HT1080 (cell line): ENCODE measurements around the gene HAAO. TPM values are rescaled to one million over a fixed set of nuclear protein-coding genes. Genes with fewer than 3 reads are reported as not detected.
"Not testable (repeated sequence)": the region's sequence is repeated elsewhere in the genome, so short reads cannot be mapped to it uniquely, and the experiment has no call there.

Experiments
- DNase-seq: peaks from one replicate; pipeline ENCODE4 v3.0.0-alpha.2; 2015; ENCODE audit warnings: low read depth
- polyA plus RNA-seq, 2 experiments: library from polyadenylated mRNA; depleted of rRNA; stranded (reverse); fragments of >200 nt; gene quantifications; 2 replicates each; pipeline ENCODE4 v1.2.3, GENCODE V29; 2015
- total RNA-seq: library from RNA; depleted of rRNA; stranded (reverse); fragments of >200 nt; shearing (Covaris generic); gene quantifications from 2 replicates; pipeline ENCODE4 v1.2.3, GENCODE V29; 2014; rRNA removed

Gene HAAO
- not detected in 2 replicates for total RNA-seq
- polyA plus RNA-seq (2015; cell fraction: cytosol; rRNA removed), result not detected in 2 replicates
- polyA plus RNA-seq (2015; cell fraction: nucleus; rRNA removed), result not detected in 2 replicates

DNA sequence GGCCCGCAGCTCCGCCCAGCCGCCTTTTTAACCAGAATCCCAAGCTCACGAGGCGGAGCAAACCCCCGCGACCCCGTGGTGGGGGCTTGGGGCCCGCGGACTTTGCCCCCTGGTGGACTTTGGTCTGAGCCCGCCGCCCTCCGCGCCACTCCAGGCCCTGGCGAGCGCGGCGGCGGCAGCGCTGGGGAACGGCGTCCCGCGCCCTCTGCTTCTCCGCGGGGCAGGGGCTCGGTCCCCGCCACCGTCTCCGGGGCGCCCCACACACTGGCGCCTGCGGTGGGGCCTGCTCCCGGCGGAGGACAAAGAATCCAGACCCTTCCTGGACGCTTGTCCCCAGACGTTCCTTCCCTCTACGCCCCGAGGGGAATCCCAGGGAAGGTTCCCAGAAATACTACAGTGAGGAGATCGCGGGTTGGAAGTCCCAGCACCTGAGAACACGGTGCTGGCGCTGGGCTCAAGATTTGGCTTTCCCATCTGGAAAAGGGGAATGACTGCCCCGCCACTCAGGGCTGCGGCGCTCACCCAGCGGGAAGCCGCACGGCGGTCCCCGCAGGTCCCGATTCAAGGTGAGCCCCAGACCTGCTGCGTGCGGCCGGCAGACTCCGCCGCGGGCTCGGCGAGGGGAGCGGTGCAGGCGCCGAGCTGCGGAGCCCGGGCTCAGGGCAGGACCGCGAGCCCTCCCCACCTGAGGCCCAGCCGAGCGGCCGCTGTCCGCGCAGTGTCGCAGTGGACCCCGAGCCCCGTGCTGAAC lies at the start of gene HAAO:
TSS of gene HAAO (minus strand) at position 1 of the 751 bp plus-strand sequence. CDS start 47 bp downstream, outside the sequence.
- DNase-seq, result no peak

DNA sequence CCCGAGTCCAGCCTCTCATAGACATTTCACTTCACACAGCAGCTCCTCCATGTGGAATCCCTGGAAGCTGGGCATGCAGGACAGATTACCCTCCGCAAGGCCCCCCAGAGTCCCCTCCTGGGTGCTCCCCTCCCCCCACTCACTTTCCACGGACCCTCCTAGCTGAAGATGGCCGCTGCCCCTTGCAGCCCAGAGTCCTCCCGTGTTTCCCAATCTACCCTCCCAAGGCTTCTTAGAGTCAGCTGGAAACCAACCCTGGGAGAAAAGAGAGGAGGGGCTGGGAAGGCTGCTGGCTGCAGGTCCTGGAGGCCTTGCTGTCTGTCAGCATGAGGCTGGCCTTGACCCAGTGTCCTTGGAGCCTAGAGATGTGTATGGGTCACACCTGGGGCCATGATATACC lies 49.0 kb upstream of the HAAO start:
- no peak for DNase-seq

DNA sequence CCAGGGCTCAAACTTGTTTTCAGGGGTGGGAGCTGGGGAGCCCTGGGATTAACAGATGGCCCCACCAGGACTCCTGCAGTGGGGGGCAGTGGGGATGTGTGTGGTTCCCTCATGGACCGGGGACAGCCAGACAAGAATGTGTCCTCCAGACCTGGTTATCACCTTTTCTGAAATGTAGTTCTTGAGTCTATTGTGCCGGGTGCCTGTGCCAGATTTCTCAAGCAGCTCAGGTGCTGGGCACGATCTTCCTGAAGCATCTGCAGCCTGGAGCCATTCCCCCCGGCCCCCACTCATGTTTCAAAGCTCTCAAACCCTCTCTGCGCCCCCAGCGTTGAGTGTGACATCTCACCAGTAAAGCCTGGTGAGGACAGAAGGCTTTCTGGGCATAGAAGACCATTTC lies 48.4 kb upstream of the HAAO start:
- DNase-seq, result no peak

DNA sequence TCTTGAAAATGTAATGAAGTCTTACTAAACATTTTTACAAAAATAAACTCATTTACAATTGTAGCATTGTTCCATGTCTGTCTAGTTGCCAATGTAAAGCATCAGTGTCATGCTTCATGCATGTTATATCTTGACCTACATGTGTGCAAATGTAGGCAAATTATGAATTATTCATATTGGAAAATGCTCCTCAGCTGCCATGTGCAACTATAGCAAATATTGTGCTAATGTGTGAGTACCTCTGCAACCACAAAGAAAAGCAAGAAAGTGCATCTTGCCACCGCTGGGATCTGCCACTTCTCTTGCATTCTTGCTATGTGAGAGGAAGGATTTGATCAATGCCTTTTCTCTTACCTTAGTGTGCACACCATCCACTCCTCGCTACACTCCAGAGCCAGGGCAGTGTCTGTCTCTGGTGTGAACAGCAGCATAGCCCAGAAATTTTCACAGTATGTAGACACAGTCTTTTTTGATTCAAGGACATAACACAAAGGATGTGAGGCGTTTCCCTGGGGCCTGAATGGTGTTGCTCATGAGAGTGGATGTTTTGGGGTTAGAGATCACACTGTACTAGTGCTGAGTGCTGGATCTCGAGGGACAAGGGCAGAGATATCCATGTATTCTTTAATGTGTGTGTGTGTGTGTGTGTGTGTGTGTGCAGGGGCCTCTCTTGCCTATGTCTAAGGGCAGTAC lies 47.6 kb upstream of the HAAO start:
- no peak for DNase-seq

DNA sequence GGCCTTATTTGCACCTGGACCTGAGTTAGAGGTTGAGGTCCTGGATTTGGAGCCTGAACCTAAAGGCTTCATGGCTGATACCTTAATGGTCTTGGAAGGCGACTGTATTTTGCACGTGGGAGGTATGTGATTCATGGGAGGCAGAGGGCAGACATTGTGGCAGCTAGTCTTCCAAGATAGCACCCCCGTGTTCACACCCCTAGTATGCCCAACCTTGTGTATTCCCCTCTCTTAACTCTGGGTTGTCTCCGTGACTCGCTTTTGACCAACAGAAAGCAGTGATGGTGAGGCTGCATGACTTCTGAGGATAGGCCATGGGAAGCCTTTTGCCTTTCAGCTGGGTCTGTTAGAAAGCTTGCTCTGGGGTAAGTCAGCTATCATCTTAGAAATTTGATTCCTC lies 45.8 kb upstream of the HAAO start:
- DNase-seq, result no peak

DNA sequence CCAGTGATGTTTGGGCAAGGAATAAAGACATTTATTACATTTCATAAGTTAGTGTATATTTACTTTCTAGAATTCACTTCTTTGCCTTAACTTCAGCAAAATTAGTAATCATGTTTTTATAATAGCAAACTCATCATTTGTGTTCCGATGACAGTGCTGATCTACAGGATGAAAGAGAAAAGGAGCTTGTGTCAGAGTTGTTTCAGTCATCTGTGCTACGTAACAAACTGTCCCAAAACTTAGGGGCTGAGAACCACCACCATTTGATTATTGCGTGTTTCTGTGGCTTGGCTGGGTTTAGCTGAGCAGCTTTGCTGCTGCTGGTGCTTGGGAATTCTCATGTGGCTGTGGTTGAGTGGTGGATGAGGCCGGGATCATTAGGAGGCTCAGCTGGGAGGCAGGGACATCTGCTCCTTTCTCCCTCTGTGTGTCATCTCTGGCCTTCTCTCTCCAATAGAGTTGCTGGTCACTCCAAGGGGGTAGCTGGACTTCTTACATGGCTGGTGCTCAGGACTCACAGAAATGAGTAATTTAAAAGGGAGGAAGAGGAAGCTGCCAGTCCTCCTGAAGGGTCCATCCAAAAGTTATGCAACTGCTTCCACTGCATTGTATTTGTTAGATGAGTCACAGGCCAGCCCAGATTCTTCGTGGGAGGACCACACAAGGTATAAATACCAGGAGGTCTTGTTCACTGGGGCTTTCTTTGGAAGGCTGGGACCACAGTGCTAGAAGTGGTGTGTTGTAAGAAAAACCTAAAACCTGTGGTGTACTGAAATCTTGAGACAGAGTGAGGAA lies 43.4 kb upstream of the HAAO start:
- DNase-seq, result peak; percentile 97

DNA sequence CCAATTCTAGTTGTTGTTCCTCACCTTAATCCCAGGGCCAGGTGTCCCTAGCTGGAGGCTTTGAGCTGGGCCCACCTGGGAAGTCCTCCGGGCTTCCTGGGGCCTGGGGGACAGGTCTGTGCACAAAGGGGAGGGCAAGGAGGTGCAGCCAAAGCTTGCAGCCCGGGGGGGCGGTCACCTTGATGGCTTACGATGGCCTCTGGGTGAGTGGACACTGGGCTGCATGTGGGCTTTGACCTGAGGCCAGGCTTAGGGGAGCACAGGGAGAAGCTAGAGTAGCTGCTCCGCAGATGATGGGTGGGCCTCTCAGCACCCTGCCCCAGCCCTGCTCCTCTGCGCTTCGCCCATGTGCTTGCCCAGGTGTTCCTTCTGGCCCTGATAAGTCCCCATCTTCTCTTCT lies 41.8 kb upstream of the HAAO start:
- DNase-seq, result no peak

DNA sequence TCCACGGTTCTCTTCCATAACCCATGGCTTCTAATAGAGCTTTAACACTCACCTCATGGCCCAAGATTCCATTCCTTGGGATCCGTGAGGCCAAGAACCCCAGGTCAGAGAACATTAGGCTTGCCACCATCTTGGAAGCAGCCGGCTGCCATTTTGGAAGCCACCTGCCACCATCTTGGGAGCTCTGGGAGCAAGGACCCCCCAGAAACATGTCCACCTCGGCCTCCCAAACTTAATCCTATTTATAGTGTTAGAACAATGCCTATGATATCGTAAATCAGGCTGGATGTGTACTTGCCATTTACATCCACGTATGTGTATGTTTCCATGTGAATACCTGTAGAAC lies 39.9 kb upstream of the HAAO start:
- DNase-seq, result no peak

DNA sequence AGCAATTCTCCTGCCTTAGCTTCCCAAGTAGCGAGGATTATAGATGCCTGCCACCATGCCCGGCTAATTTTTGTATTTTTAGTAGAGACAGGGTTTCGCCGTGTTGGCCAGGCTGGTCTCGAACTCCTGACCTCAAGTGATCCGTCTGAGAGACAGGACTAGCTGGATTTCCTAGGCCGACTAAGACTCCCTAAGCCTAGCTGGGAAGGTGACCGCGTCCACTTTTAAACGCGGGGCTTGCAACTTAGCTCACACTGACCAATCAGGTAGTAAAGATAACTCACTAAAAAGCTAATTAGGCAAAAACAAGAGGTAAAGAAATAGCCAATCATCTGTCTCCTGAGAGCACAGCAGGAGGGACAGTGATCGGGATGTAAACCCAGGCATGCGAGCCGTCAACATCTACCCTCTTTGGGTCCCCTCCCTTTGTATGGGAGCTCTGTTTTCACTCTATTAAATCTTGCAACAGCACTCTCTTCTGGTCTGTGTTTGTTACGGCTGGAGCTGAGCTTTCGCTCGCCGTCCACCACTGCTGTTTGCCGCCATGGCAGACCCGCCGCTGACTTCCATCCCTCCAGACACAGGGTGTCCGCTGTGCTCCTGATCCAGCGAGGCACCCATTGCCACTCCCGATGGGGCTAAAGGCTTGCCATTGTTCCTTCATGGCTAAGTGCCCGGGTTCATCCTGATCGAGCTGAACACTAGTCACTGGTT lies 39.3 kb upstream of the HAAO start:
- not testable (repeated sequence) for DNase-seq

DNA sequence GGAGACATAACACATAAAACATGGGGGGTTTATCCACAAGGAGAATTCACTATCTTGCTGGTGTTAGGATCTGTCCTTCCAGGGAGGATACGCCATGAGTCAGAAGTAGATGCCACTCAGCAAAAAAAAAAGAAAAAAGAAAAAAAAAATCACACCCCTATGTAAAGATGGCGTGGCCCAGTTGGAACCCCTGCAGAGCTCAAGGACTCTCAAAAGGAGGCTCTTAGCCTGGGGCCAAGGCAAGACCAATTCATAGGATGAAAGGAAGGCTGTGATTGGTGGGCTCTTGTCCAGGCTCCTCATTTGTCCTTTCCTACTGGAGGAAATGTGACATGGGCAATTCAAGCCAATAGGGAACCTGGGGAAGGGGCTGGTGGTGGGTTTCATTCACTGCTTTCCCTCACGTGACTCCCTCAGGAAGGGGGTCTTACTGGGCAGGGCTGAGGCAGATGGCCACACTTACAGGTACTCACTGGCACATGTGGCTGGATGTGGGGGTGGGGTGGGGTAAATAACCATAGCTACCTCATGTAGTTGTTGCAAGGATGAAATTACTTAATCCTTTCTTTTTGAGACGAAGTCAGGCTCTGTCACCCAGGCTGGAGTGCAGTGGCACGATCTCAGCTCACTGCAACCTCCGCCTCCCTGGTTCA lies 38.7 kb upstream of the HAAO start:
- peak; percentile 29 for DNase-seq

DNA sequence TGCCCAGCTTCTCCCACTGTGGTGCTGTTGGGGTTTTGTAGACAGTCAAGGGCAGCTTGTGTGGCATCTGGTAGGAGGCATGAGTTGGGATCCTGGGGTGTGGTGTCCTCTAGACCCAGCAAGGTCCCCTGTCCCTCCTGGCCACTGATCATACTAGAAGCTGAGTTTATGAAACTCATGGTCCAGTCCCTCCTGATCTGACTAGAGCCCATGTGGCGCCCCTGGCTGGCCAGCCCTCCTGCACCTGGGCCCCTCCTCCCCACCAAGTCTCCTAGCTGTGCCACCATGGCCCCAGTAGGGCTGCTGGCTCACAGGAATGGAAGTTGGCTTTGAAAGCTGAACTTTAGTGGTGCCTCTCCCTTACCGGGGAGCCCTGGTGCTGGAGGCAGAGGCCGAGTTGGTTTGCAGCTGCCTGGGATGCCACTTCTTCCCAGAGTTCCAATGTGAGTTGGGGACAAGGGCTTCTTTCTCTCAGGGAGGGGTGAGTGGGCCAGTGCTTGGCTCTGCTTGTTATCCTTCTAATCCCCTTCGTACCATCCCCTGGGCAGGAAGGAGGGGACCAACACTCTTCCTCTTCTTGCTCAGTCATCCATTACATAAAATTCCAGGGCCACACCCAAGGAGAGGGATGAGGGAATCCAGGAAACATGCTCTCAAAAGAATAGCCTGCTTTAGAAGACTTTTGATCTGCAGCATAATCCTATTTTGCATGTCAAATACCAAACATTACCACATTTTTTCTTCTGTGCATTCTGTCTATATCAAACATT lies 37.5 kb upstream of the HAAO start:
- DNase-seq, result no peak

DNA sequence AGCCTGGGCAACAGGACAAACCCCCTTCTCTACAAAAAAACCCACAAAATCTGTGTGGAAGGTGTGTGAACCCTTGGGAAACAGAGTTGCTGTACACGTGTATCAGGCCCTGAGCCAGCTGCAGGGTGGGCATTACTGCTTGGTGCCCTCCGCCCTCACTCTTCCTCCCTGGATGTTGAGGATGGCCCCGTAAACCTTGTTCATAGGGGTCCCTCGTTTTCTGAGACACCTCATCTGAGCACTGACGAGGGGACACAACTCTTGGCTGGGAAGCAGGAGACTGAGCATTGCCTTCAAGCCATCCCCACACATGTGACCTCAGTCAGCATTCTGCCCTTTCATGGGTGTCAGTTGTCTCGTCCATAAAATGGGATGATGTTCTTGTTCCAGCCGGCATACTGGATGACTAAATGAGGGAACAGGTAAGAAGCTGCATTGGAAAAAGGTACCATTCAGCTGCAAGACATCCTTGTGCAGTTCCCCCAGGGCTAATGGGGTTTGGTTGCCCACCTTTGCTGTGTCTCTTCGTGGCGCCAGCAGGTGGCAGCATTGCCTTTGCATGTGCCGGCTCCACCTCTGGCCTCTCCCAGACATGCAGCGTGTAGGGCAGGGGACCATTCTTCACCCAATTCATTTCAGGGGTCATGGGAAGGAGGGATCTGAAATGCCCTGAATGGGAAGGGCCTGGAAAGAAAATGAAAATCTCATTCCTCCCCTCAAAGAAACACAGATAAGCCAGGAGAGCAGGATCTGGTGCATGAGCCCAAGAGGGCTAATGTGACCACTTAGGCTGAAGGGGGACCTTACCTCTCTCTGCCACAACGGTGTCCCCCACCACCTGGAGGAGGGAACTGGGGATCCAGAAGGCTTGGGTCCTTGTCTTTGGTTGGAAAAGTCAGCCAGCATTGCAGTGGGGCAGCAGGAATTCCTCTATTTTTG lies 36.4 kb upstream of the HAAO start:
- DNase-seq, result peak; percentile 67

DNA sequence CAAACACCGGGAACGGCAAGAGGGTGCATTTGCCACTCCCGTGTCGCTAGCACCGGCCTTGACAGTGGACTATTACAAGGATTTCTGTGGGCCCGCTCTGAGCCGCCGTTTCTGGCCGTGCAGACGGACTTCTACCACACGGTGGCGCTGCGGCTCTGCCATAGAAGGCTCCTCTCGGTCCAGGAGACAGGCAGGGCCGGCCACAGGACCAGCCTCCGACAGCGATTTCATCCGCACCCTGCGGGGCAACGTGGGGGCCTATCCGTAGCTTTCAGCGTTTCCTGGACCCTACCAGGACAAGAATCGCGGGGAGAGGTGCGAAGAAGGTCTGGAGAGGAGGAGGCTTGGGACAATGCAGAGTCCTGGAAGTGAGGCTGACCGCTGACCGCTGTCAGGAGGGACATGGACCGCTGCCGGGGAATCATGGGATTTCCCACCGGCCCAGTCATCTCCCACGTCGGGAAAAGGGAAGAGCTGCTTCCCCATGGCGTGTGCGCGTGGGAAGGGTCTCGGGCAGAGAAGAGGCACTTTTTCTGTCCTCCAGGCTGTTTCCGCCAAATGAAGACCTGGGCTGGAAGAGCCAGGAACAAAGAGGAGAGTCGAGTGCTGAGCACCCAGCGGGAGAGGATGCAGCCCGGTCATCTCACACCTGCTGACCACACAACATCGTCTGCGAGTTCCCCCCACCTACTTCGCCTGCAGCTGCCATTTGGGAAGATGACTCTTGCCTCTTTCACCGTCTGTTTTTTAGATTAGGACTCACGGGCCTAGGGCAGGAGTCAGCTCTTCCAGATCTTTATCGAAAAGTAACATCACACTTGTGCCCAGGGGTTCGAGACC lies 35.5 kb upstream of the HAAO start:
- DNase-seq, result peak; percentile 69

DNA sequence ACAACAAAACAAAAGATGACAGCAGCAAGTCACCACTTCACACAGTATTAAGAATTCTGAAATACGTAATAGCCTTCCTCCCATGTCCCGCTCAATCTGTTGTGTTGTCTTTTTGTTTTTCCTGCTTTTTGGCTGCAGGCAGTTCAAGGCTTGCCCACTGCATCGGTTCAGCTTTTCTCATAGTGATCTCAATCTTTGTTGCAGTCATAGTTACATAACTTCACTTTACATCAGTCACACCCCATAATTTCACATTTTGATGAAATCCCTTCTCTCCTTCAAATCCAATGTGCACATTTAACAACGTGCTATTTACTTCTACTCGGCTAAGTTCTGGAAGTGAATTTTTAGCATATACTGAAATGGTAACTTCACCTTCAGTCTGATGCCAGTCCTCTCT lies 33.8 kb upstream of the HAAO start:
- no peak for DNase-seq

DNA sequence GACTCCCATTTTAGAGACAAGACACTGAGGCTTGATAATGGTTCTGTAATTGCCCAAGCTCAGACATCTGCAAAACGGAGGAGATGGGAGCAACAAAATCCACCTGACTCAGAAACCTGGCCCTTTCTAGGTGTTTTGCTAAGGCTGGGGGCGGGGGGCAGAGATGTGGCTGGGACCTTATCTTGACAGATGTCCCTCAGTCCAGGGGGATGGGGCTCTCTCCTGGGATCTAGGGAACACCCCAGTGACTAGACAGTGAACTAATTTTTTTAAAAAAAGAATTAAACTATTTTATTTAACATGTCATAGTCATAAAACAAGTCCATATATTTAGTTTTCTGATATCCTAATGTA lies 32.0 kb upstream of the HAAO start:
- no peak for DNase-seq

DNA sequence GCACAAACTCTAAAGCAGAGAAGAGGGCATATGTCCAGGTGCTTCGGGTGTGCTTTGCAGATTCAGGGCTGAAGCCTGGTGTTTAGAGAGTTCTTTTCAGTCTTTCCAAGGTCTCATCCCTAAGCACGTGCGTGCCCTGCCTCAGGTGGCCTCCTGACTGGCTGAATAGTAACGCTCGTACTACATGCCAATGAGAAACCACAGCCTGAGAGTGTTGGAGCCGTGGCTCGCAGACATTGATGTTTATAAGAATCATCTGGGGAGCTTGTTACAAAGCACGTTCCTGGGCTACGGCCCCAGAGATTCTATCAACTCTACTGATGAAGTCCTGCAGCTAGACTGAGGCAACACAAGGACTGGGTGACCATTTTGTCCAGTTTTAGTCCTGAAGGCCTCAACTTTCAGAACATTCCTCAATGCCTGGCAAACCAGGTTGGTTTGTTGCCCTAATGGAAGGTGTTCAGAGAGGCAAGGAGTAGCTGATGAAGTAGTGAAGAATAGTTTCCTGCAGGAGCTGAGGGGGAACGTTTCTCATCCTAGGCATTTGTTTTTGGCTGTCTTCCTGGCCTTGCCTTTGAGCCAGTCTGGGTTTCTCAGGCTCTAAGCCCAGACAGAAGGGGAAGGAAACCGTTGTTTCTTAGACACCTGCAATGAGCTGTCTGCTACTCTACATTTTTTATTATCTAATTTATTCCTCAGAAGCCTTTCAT lies 31.5 kb upstream of the HAAO start:
- DNase-seq, result no peak

DNA sequence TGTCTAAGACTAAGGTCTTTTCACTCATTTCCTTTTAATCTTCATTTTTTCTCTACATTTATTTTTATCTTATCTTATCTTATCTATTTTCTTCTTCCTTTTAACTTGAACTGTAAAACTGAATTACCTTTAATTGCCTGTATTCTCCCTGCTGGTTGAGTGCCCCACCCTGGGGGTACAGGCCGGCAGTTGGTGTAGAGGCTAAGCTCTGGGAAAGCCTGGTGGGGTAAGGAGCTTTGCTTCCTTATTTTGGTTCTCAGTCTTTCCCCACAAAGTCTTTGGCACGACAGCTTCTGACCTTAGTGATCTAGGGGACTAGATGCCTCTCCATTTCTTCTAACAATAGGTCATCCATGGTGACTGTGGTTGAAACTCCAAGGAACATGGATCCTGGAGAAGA lies 26.8 kb upstream of the HAAO start:
- DNase-seq, result no peak

DNA sequence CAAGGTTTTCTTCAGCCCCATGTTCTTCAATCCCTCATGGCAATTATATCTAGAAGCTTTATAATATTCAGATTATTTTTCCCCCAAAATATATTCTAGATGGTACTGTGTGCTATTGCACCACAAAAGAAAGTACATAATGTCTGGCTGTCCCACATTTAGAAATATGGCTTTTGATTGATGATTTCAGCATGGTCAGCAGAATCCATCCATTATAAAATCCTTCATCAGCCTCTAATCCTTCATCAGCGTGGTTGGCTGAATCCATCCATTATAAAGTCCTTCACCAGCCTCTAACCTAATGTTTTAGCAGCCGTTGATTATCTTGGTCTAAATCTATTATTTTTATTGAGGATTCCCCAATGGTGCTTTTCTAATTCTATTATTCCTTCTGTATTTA lies 23.3 kb upstream of the HAAO start:
- DNase-seq, result no peak
